Endodermal cell (in vitro differentiated cells): ENCODE measurements around the gene NELFA. TPM values are rescaled to one million over a fixed set of nuclear protein-coding genes. Genes with fewer than 3 reads are reported as not detected.
A peak's percentile ranks its signal among the peaks of the same experiment; 100 is the strongest.

ENCODE experiments used
- DNase-seq: peaks from one replicate; pipeline ENCODE4 v3.0.0-alpha.2; 2017
- H3K27ac ChIP-seq: 2 replicates; pipeline ENCODE4 v1.5.1; 2013; ENCODE audit warnings: mild to moderate bottlenecking, low read depth, low read length, moderate library complexity
- H3K27me3 ChIP-seq: 2 replicates; pipeline ENCODE4 v1.6.1; 2013; ENCODE audit warnings: mild to moderate bottlenecking, low read length, moderate library complexity; ENCODE audit not compliant: insufficient read depth, control insufficient read depth, poor library complexity, severe bottlenecking
- H3K36me3 ChIP-seq: 2 replicates; pipeline ENCODE4 v1.7.0; 2013; ENCODE audit warnings: mild to moderate bottlenecking, low read length, moderate library complexity; ENCODE audit not compliant: control insufficient read depth, insufficient read depth
- H3K4me1 ChIP-seq: one replicate; pipeline ENCODE4 v1.7.0; 2013; ENCODE audit warnings: low read length; ENCODE audit not compliant: control insufficient read depth, insufficient read depth
- H3K4me3 ChIP-seq: 2 replicates; pipeline ENCODE4 v1.5.1; 2013; ENCODE audit warnings: mild to moderate bottlenecking, low read length, moderate library complexity
- H3K9ac ChIP-seq: 2 replicates; pipeline ENCODE4 v1.6.1; 2013; ENCODE audit warnings: mild to moderate bottlenecking, low read length, moderate library complexity; ENCODE audit not compliant: poor library complexity, severe bottlenecking; ENCODE audit errors: extremely low read depth
- H3K9me3 ChIP-seq: 2 replicates; pipeline ENCODE4 v1.6.1; 2013; ENCODE audit warnings: mild to moderate bottlenecking, low read length, moderate library complexity; ENCODE audit not compliant: control insufficient read depth
- H3K27ac Mint-ChIP-seq: 2 replicates; pipeline ENCODE4 v1.8.0; 2020; ENCODE audit warnings: mixed read lengths
- H3K27me3 Mint-ChIP-seq: 2 replicates; pipeline ENCODE4 v1.8.0; 2021; ENCODE audit warnings: mild to moderate bottlenecking, mixed read lengths; ENCODE audit not compliant: insufficient read depth
- H3K36me3 Mint-ChIP-seq: 2 replicates; pipeline ENCODE4 v1.8.0; 2020; ENCODE audit warnings: low read depth, mixed read lengths
- H3K4me1 Mint-ChIP-seq: 2 replicates; pipeline ENCODE4 v1.8.0; 2020; ENCODE audit warnings: mixed read lengths
- H3K4me3 Mint-ChIP-seq: 2 replicates; pipeline ENCODE4 v1.8.0; 2020; ENCODE audit warnings: mild to moderate bottlenecking, moderate library complexity, mixed read lengths
- H3K9me3 Mint-ChIP-seq: 2 replicates; pipeline ENCODE4 v1.8.0; 2020; ENCODE audit warnings: mild to moderate bottlenecking, mixed read lengths
- WGBS, 2 experiments: methylation state at CpG; one replicate each; pipeline versions ENCODE4 v1.1.5 to v1.1.7; 2013; ENCODE audit warnings: missing lambda C conversion rate in 2 of 2, mixed read lengths in 1 of 2; ENCODE audit not compliant: insufficient coverage in 1 of 2, insufficient read length in 1 of 2; 5-methylcytosine and 5-hydroxymethylcytosine counted together
- total RNA-seq, 2 donors: library from RNA; stranded (reverse); fragmentation: NEBNext Ultra II Directional in 1 of 2; extraction: Animal tissue kit (Norgen Biotek cat#: 25700) in 1 of 2; gene quantifications; 2 replicates in 1 of 2; 3 replicates in 1 of 2; pipeline ENCODE4 v1.2.1, GENCODE V29; 2021
- TF ChIP-seq, protein P1 (sequence below): fragments of 200-600 bp; sonication (generic); conservative IDR thresholded peaks from 2 replicates; pipeline ENCODE4 v1.5.0; 2021; ENCODE audit warnings: antibody characterized with exemption, mild to moderate bottlenecking

Gene NELFA
- total RNA-seq, 2 donors from 2014 or later = 54.8 to 60.1 TPM

DNA sequence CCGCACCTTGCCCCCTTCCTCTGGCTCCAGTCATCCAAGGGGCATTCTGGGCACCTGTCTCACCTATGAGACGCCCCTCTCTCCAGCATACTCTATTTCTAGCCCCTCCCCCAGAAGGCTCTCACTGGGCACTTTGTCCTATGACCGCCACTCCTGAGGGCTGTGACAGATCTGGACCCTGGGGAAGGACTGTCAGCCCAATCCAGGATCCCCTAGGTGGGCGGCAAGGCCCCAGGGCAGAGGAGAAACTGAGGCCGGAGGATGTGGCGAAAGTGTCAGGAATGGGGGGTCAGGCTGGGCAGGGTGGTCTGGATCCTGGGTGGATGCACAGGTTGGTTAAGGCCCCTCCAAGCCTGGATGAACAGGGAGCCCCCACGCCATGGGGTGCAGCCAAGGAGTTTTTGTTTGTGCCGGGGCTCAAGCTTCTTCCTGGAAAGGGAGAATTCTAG lies 34.2 kb upstream of the NELFA start:
- Histone ChIP-seq H3K9ac (no peak overlapping the region), H3K27ac (no peak overlapping the region), H3K4me3 (peak overlapping the region; percentile 60), H3K4me1 (no peaks in the 10 kb centered on the region), H3K9me3 (no peaks in the 10 kb centered on the region), H3K36me3 (no peaks in the 10 kb centered on the region), H3K27me3 (peaks cover 42% of the 10 kb centered on the region)
- Mint-ChIP-seq H3K9me3 (no peaks in the 10 kb centered on the region), H3K4me1 (no peaks in the 10 kb centered on the region), H3K36me3 (peaks cover 4% of the 10 kb centered on the region), H3K27ac (no peak overlapping the region), H3K27me3 (peaks cover 44% of the 10 kb centered on the region), H3K4me3 (peak overlapping the region; percentile 68)
- 88 to 100% methylated on average over 1 to 8 of the region's 8 CpGs for WGBS, 2 experiments
- no peak for DNase-seq
- TF ChIP-seq, protein P1, sequence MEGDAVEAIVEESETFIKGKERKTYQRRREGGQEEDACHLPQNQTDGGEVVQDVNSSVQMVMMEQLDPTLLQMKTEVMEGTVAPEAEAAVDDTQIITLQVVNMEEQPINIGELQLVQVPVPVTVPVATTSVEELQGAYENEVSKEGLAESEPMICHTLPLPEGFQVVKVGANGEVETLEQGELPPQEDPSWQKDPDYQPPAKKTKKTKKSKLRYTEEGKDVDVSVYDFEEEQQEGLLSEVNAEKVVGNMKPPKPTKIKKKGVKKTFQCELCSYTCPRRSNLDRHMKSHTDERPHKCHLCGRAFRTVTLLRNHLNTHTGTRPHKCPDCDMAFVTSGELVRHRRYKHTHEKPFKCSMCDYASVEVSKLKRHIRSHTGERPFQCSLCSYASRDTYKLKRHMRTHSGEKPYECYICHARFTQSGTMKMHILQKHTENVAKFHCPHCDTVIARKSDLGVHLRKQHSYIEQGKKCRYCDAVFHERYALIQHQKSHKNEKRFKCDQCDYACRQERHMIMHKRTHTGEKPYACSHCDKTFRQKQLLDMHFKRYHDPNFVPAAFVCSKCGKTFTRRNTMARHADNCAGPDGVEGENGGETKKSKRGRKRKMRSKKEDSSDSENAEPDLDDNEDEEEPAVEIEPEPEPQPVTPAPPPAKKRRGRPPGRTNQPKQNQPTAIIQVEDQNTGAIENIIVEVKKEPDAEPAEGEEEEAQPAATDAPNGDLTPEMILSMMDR = no peak

DNA sequence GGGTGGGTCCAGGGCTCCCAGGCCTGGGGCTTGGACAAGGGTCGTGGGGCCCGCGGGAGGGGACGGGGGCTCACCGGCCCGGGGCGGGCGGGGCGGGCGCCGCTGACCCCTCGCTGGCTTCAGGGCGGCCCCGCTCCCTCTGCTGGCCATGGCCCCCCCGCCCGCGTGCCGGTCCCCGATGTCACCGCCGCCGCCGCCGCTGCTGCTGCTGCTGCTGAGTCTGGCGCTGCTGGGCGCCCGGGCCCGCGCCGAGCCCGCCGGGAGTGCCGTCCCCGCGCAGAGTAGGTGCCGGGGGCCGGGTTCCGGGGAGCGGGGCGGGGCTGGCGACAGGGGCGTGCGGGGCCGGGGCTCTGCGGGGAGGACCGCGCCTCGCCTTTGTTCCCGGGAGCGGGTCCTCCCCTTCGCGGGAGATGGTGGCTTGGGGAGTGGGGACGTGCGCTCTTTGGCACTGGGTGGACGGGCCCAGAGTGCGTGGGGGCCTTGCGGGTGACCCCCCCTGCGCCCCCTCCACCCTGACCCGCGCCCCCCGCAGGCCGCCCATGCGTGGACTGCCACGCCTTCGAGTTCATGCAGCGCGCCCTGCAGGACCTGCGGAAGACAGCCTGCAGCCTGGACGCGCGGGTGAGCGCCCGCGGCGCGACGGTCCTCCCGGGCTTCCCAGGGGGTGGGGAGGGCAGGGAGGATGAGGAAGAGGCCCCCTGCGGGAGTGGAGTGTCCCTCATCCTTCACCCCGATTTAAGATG lies 33.6 kb upstream of the NELFA start:
- Histone ChIP-seq H3K27ac (no peak overlapping the region), H3K4me1 (no peaks in the 10 kb centered on the region), H3K27me3 (peaks cover 42% of the 10 kb centered on the region), H3K9ac (no peak overlapping the region), H3K36me3 (no peaks in the 10 kb centered on the region), H3K4me3 (peak overlapping the region; percentile 60), H3K9me3 (no peaks in the 10 kb centered on the region)
- Mint-ChIP-seq H3K27me3 (peaks cover 44% of the 10 kb centered on the region), H3K4me3 (peak overlapping the region; percentile 68), H3K4me1 (no peaks in the 10 kb centered on the region), H3K36me3 (peaks cover 4% of the 10 kb centered on the region), H3K9me3 (no peaks in the 10 kb centered on the region), H3K27ac (no peak overlapping the region)
- TF ChIP-seq, protein P1 = peak; percentile 10
- DNase-seq = peak; percentile 72
- WGBS, 2 experiments = 0 to 4% methylated on average over 10 to 77 of the region's 80 CpGs

DNA sequence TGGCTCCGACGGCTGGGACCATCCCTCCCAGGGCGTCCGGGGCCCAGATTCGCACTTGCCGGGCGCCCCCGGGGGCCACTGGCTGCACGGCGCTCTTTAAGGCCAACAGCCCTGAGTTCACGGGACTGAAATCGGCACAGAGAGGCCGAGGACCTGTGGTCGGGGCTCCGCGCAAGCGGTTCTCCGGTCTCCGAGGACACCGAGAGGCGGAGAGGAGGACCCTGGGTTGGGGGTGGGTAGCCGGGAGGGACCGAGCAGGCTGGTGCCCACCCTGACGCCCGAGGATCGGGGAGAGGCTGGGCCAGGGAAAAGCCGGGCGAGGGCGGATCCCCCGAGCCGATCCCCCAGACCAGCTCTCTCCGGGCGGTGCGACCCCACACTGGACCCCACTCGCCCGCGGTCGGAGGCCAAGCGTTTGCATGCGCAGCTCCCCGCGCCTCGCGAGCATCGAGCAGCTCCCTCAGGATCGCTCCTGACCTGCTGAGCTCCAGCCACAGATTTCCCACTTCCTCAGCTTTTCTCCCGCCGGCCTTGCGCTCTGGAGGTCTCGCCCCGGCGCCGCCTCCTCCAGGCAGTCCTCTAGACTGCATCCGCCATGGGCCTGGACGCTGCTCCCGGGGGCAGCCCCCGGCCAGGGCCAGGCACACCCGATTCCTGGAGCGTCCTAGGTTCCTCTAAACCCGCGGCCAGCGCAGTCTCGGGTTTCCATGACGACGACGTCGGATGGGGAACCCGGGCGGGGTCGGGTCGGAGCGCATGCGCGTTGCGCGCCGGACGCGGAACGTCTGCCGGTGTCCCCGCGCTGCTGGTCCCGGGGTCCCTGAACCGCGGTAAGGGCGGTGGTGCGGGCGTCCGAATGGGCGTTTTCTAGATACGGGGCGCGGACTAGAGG lies 32.7 kb upstream of the NELFA start:
- Histone ChIP-seq H3K9ac (no peak overlapping the region), H3K4me1 (no peaks in the 10 kb centered on the region), H3K27ac (no peak overlapping the region), H3K27me3 (peaks cover 51% of the 10 kb centered on the region), H3K36me3 (no peaks in the 10 kb centered on the region), H3K9me3 (no peaks in the 10 kb centered on the region), H3K4me3 (peak overlapping the region; percentile 82)
- TF ChIP-seq, protein P1 = no peak
- H3K4me3 Mint-ChIP-seq = peak overlapping the region; percentile 68
- WGBS, 2 experiments = 1% methylated on average over 31 to 94 of the region's 94 CpGs
- H3K36me3 Mint-ChIP-seq = peaks cover 4% of the 10 kb centered on the region
- no peaks in the 10 kb centered on the region for H3K4me1 Mint-ChIP-seq
- DNase-seq = peak; percentile 97
- no peak overlapping the region for H3K27ac Mint-ChIP-seq
- no peaks in the 10 kb centered on the region for H3K9me3 Mint-ChIP-seq
- H3K27me3 Mint-ChIP-seq = peaks cover 53% of the 10 kb centered on the region
